ENCODE data around the gene REX1BD. TPM values are rescaled to one million over a fixed set of nuclear protein-coding genes. Genes with fewer than 3 reads are reported as not detected.

Gene REX1BD
- total RNA-seq, 1 donor from 2014 or later = 59.4 TPM

- DNase-seq (ENCODE audit: extremely low spot score, unreplicated experiment) = peak; percentile 100
- peak overlapping the region; percentile 70 for H3K27ac Mint-ChIP-seq (ENCODE audit: unreplicated experiment)
- peak overlapping the region; percentile 82 for H3K4me3 Mint-ChIP-seq (ENCODE audit: unreplicated experiment)
- H3K4me1 Mint-ChIP-seq (ENCODE audit: unreplicated experiment) = peaks cover 14% of the 10 kb centered on the region
- H3K9me3 Mint-ChIP-seq (ENCODE audit: unreplicated experiment) = no peaks in the 10 kb centered on the region
- TF ChIP-seq, protein P1, sequence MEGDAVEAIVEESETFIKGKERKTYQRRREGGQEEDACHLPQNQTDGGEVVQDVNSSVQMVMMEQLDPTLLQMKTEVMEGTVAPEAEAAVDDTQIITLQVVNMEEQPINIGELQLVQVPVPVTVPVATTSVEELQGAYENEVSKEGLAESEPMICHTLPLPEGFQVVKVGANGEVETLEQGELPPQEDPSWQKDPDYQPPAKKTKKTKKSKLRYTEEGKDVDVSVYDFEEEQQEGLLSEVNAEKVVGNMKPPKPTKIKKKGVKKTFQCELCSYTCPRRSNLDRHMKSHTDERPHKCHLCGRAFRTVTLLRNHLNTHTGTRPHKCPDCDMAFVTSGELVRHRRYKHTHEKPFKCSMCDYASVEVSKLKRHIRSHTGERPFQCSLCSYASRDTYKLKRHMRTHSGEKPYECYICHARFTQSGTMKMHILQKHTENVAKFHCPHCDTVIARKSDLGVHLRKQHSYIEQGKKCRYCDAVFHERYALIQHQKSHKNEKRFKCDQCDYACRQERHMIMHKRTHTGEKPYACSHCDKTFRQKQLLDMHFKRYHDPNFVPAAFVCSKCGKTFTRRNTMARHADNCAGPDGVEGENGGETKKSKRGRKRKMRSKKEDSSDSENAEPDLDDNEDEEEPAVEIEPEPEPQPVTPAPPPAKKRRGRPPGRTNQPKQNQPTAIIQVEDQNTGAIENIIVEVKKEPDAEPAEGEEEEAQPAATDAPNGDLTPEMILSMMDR (IDR thresholded peaks at IDR 0.05) = no peak
- H3K36me3 Mint-ChIP-seq (ENCODE audit: unreplicated experiment) = no peaks in the 10 kb centered on the region
- peaks cover 5% of the 10 kb centered on the region for H3K27me3 Mint-ChIP-seq (ENCODE audit: unreplicated experiment)
Measured at GRCh38 chr19:18636183-18636968, 47.8 kb downstream of the REX1BD start.

DNA sequence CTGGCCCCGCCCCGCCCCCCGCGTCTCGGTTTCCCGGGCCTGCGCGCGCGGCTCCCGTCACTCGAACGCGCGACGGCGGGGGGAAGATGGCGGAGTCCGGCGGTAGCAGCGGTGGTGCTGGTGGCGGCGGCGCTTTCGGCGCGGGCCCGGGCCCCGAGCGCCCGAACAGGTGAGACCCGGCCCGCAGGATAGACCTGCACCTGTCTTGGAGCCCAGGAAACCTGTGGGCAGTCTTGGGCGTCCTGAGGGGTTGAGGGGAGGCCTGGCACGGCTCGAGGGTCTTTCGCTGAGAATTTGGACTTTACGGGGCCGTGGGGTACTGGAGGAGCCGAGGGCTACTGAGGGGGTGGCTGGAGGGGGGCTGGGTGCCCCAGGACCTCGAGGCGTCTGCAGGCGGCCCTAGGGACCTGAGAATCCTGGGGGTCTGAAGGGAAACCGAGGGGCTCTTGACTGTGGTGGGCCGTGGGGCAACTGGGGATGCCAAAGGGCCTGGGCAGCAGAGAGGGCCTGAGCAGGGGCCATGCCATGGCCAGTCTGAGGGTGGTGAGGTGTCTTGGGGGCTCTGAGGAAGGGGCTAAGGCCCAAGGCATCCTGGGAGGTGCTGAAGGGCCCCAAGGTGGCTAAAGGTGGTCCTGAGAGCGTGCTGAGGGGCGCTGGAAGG is 48.5 kb downstream of the REX1BD start, which contains the start of gene KLHL26:
KLHL26 (plus strand) TSS at position 60 of the 661 bp plus-strand sequence; CDS start at position 87, 27 bp downstream.
- Mint-ChIP-seq H3K27ac (ENCODE audit: unreplicated experiment) (peak within 1 kb of the TSS; percentile 70), H3K36me3 (ENCODE audit: unreplicated experiment) (no peaks in the 10 kb centered on the region), H3K4me3 (ENCODE audit: unreplicated experiment) (peak within 1 kb of the TSS; percentile 82), H3K4me1 (ENCODE audit: unreplicated experiment) (peaks cover 14% of the 10 kb centered on the region), H3K27me3 (ENCODE audit: unreplicated experiment) (peaks cover 5% of the 10 kb centered on the region), H3K9me3 (ENCODE audit: unreplicated experiment) (no peaks in the 10 kb centered on the region)
- no peak for DNase-seq (ENCODE audit: extremely low spot score, unreplicated experiment)
- TF ChIP-seq, protein P1 (IDR thresholded peaks at IDR 0.05) = no peak

DNA sequence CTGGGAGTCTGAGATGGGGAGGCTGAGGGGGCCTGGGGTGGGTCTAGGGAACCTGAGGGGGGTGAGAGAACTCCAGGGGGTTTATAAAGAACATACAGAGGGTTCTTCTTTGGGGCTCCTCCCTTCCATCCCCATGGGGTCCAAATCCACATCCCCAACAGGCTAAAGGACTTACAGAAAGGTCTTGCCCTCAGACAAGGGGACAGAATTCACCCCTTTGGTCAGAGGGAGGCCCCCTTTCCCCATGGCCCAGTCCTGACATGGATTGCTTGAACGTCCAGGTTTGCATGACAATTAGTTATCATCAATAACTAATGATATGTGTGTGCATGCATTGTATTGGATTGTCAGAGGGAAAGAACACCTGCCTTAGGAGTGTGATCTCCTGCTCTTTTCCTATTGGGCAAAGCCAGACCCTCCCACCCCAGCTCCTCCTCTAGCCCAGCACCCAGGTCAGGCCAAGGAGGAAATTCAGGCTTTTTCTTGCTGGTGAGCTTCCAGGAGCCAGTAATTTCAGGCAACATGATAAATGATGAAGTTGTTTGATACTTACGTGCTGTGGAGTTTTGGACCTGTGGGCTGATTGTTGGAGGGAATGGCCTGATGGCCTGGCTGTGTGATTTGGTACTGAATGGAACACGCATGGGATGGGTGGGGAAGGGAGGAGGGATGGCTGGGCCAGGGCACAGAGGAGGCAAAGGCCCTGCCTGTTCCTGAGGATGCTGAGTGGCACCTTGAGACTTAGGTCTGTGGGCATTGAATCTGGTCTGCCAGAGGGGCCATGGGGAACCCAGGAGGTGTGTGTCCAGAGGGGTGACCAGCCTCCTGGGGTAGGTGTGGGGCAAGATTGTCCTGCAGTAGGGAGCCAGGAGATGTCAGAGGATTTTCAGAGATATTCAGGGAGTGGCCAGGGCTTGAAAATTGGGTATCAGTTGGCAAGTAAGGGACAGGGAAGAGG is 49.4 kb downstream of the REX1BD start:
- Mint-ChIP-seq H3K27me3 (ENCODE audit: unreplicated experiment) (peaks cover 5% of the 10 kb centered on the region), H3K4me3 (ENCODE audit: unreplicated experiment) (peak overlapping the region; percentile 82), H3K27ac (ENCODE audit: unreplicated experiment) (peak overlapping the region; percentile 31), H3K36me3 (ENCODE audit: unreplicated experiment) (no peaks in the 10 kb centered on the region), H3K9me3 (ENCODE audit: unreplicated experiment) (no peaks in the 10 kb centered on the region), H3K4me1 (ENCODE audit: unreplicated experiment) (peaks cover 14% of the 10 kb centered on the region)
- TF ChIP-seq, protein P1 (IDR thresholded peaks at IDR 0.05) = no peak
- DNase-seq (ENCODE audit: extremely low spot score, unreplicated experiment) = no peak

- Mint-ChIP-seq H3K27me3 (ENCODE audit: unreplicated experiment) (peaks cover under 1% of the 10 kb centered on the region), H3K4me3 (ENCODE audit: unreplicated experiment) (no peak overlapping the region)
- DNase-seq (ENCODE audit: extremely low spot score, unreplicated experiment) = no peak
Measured at GRCh38 chr19:18639706-18640243, 51.2 kb downstream of the REX1BD start.

More at GRCh38 chr19:18639706-18640243, 51.2 kb downstream of the REX1BD start:
- no peak overlapping the region for H3K27ac Mint-ChIP-seq (ENCODE audit: unreplicated experiment)
- H3K9me3 Mint-ChIP-seq (ENCODE audit: unreplicated experiment) = no peaks in the 10 kb centered on the region
- H3K36me3 Mint-ChIP-seq (ENCODE audit: unreplicated experiment) = no peaks in the 10 kb centered on the region
- H3K4me1 Mint-ChIP-seq (ENCODE audit: unreplicated experiment) = peaks cover 14% of the 10 kb centered on the region
- TF ChIP-seq, protein P1 (IDR thresholded peaks at IDR 0.05) = no peak

Other genes starting within 250 kb of the REX1BD start
- gene PGPEP1, start 248.2 kb upstream of the REX1BD start, total RNA-seq = 36.1 and 38.5 TPM in 2 replicates
- 41.9 and 47.9 TPM in 2 replicates for gene GDF15, start 202.6 kb upstream of the REX1BD start, total RNA-seq
- gene LRRC25, start 191.2 kb upstream of the REX1BD start, total RNA-seq = 0.16 TPM in 1 of 2 replicates, not detected in the other
- 82.9 and 102 TPM in 2 replicates for gene SSBP4, start 169.4 kb upstream of the REX1BD start, total RNA-seq
- gene ISYNA1, start 150.7 kb upstream of the REX1BD start, total RNA-seq = 159 and 178 TPM in 2 replicates
- gene ELL, start 66.7 kb upstream of the REX1BD start, total RNA-seq = 17.6 and 18.3 TPM in 2 replicates
- gene FKBP8, start 45.2 kb upstream of the REX1BD start, total RNA-seq = 242 and 253 TPM in 2 replicates
- gene KXD1, start 30.9 kb upstream of the REX1BD start, total RNA-seq = 66.5 and 70.6 TPM in 2 replicates
- 1,032 and 1,081 TPM in 2 replicates for gene UBA52, start 16.9 kb upstream of the REX1BD start, total RNA-seq
- gene CRLF1, start 18.0 kb downstream of the REX1BD start, total RNA-seq = 17.0 and 18.7 TPM in 2 replicates
- 4.7 and 5.9 TPM in 2 replicates for gene TMEM59L, start 24.1 kb downstream of the REX1BD start, total RNA-seq
- 12.4 and 13.2 TPM in 2 replicates for gene KLHL26, start 48.2 kb downstream of the REX1BD start, total RNA-seq
- gene CRTC1, start 94.9 kb downstream of the REX1BD start, total RNA-seq = 24.0 and 25.7 TPM in 2 replicates
- gene COMP, start 202.5 kb downstream of the REX1BD start, total RNA-seq = 0.13 and 0.57 TPM in 2 replicates
- gene UPF1, start 243.2 kb downstream of the REX1BD start, total RNA-seq = 58.0 and 64.2 TPM in 2 replicates